GM23248 (cell line): ENCODE results near the gene ACTN1. TPM values are rescaled to one million over a fixed set of nuclear protein-coding genes. Genes with fewer than 3 reads are reported as not detected.

Source experiments
- DNase-seq: peaks from one replicate; pipeline ENCODE4 v3.0.0-alpha.2; 2015
- H2AFZ ChIP-seq: fragments of 200-600 bp; sonication (generic); 2 replicates; pipeline ENCODE4 v1.6.1; 2016; ENCODE audit warnings: antibody characterized with exemption
- H3F3A ChIP-seq: fragments of 200-600 bp; sonication (generic); 2 replicates; pipeline ENCODE4 v1.6.1; 2016; ENCODE audit warnings: mild to moderate bottlenecking, antibody characterized with exemption, mixed run types; ENCODE audit not compliant: insufficient read depth
- H3K27ac ChIP-seq: fragments of 200-600 bp; sonication (generic); 2 replicates; pipeline ENCODE4 v1.5.1; 2016; ENCODE audit warnings: mild to moderate bottlenecking
- H3K27me3 ChIP-seq: fragments of 200-600 bp; sonication (generic); replicated peaks from 2 replicates; pipeline ENCODE4 v1.6.1; 2016; ENCODE audit warnings: mild to moderate bottlenecking; ENCODE audit not compliant: insufficient read depth
- H3K36me3 ChIP-seq: fragments of 200-600 bp; sonication (generic); 2 replicates; pipeline ENCODE4 v1.6.1; 2016; ENCODE audit warnings: low read depth, mild to moderate bottlenecking
- H3K4me1 ChIP-seq: fragments of 200-600 bp; sonication (generic); 2 replicates; pipeline ENCODE4 v1.6.1; 2016; ENCODE audit warnings: mild to moderate bottlenecking; ENCODE audit not compliant: insufficient read depth
- H3K4me2 ChIP-seq: fragments of 200-600 bp; sonication (generic); one replicate; pipeline ENCODE4 v1.6.1; 2016; ENCODE audit warnings: mild to moderate bottlenecking; ENCODE audit not compliant: unreplicated experiment
- H3K4me3 ChIP-seq: fragments of 200-600 bp; sonication (generic); 2 replicates; pipeline ENCODE4 v1.5.1; 2016; ENCODE audit warnings: mild to moderate bottlenecking
- H3K79me2 ChIP-seq: fragments of 200-600 bp; sonication (generic); 2 replicates; pipeline ENCODE4 v1.6.1; 2016; ENCODE audit warnings: mild to moderate bottlenecking; ENCODE audit not compliant: insufficient read depth
- H3K9ac ChIP-seq: fragments of 200-600 bp; sonication (generic); 2 replicates; pipeline ENCODE4 v1.6.1; 2016; ENCODE audit warnings: mild to moderate bottlenecking
- H3K9me2 ChIP-seq: fragments of 200-600 bp; sonication (generic); 2 replicates; pipeline ENCODE4 v1.6.1; 2016; ENCODE audit warnings: mixed run types, mild to moderate bottlenecking, moderate library complexity; ENCODE audit not compliant: insufficient read depth
- H3K9me3 ChIP-seq: fragments of 200-600 bp; sonication (generic); one replicate; pipeline ENCODE4 v1.6.1; 2017; ENCODE audit warnings: low read depth
- H4K20me1 ChIP-seq: fragments of 200-600 bp; sonication (generic); 2 replicates; pipeline ENCODE4 v1.6.0; 2016; ENCODE audit not compliant: insufficient read depth
- EZH2 ChIP-seq: fragments of 200-600 bp; sonication (generic); IDR thresholded peaks from 2 replicates; pipeline ENCODE4 v1.6.1; 2018; ENCODE audit warnings: antibody characterized with exemption, mild to moderate bottlenecking; ENCODE audit not compliant: insufficient read depth, poor library complexity, severe bottlenecking
- EZH2phosphoT487 ChIP-seq: fragments of 200-600 bp; sonication (generic); IDR thresholded peaks from 2 replicates; pipeline ENCODE4 v1.6.1; 2018; ENCODE audit warnings: antibody characterized with exemption, moderate library complexity, mild to moderate bottlenecking, low read depth; ENCODE audit not compliant: insufficient read depth
- WGBS, 2 experiments: methylation state at CpG; one replicate each; pipeline ENCODE4 v1.1.6; 2015 to 2017; ENCODE audit warnings: low lambda C conversion rate in 2 of 2, low coverage in 1 of 2; ENCODE audit errors: missing lambda C conversion rate in 2 of 2; 5-methylcytosine and 5-hydroxymethylcytosine counted together
- in situ Hi-C: fragments of 300-500 bp; cut with MboI; formaldehyde crosslinking; loops from 2 replicates; pipeline ENCODE4 v1.15.0; 2020
- polyA plus RNA-seq: library from polyadenylated mRNA; unstranded; fragments of >200 nt; fragmentation: Nextera tagmentation; extraction: Ambion mirVana; gene quantifications from 2 replicates; pipeline ENCODE4 v1.2.1, GENCODE V29; 2016
- total RNA-seq: library from RNA; depleted of rRNA; stranded (reverse); fragments of >200 nt; shearing (Covaris generic); gene quantifications from 2 replicates; pipeline ENCODE4 v1.2.3, GENCODE V29; 2014

The ACTN1 gene
- total and polyA plus RNA-seq, 2 experiments from 2014 or later = 403 to 597 TPM

- Histone ChIP-seq H3K79me2 (peaks cover 28% of the 10 kb centered on the region), H3K4me3 (peak overlapping the region; percentile 15; the same call in 1 of the 2 replicates), H3F3A (peaks cover 46% of the 10 kb centered on the region), H3K27ac (peak overlapping the region; percentile 91), H3K36me3 (no peaks in the 10 kb centered on the region), H3K4me2 (peak overlapping the region; percentile 49), H3K9me3 (no peaks in the 10 kb centered on the region), H3K27me3 (no peaks in the 10 kb centered on the region), H2AFZ (peak overlapping the region; percentile 11; the same call in 1 of the 2 replicates), H4K20me1 (no peaks in the 10 kb centered on the region), H3K9me2 (no peaks in the 10 kb centered on the region), H3K9ac (peak overlapping the region; percentile 69), H3K4me1 (peaks cover 41% of the 10 kb centered on the region)
- 33 to 38% methylated on average over 7 of the region's 7 CpGs for WGBS, 2 experiments
- no peak for TF ChIP-seq EZH2phosphoT487
- no peak for TF ChIP-seq EZH2
- peak; percentile 84 for DNase-seq
- in situ Hi-C loops = no loop called here
These were observed 2.5 kb upstream of the ACTN1 start for GRCh38 chr14:68981539-68981976.

GRCh38 chr14:68981139-68981538 is 2.0 kb upstream of the ACTN1 start:
- in situ Hi-C loops = no loop called here
- Histone ChIP-seq H3K4me1 (peaks cover 45% of the 10 kb centered on the region), H2AFZ (peak overlapping the region; percentile 11; the same call in 1 of the 2 replicates), H3K27ac (peak overlapping the region; percentile 91), H4K20me1 (no peaks in the 10 kb centered on the region), H3F3A (peaks cover 46% of the 10 kb centered on the region), H3K79me2 (peaks cover 32% of the 10 kb centered on the region), H3K4me2 (peak overlapping the region; percentile 49), H3K36me3 (no peaks in the 10 kb centered on the region), H3K9ac (peak overlapping the region; percentile 69), H3K27me3 (no peaks in the 10 kb centered on the region), H3K9me3 (no peaks in the 10 kb centered on the region), H3K4me3 (peak overlapping the region; percentile 15; the same call in 1 of the 2 replicates), H3K9me2 (no peaks in the 10 kb centered on the region)
- no peak for DNase-seq
- TF ChIP-seq EZH2 (no peak), EZH2phosphoT487 (no peak)
- WGBS, 2 experiments = 95 to 96% methylated on average over 4 of the region's 4 CpGs

GRCh38 chr14:68979722-68980451 is 785 bp upstream of the ACTN1 start:
- DNase-seq = peak; percentile 74
- no peaks in the 10 kb centered on the region for H3K36me3 ChIP-seq

GRCh38 chr14:68978172-68978911 is 760 bp downstream of the ACTN1 start:
- TF ChIP-seq EZH2 (no peak), EZH2phosphoT487 (no peak)
- H3K27me3 ChIP-seq = no peaks in the 10 kb centered on the region
- 0% methylated on average over 36 to 72 of the region's 72 CpGs for WGBS, 2 experiments
- H3K9me3 ChIP-seq = no peaks in the 10 kb centered on the region
- peaks cover 60% of the 10 kb centered on the region for H3K79me2 ChIP-seq
- H2AFZ ChIP-seq = no peak overlapping the region
- peaks cover 2% of the 10 kb centered on the region; the same call in 1 of the 2 replicates for H3K36me3 ChIP-seq
- no peaks in the 10 kb centered on the region for H3K9me2 ChIP-seq
- peaks cover 66% of the 10 kb centered on the region for H3K4me1 ChIP-seq
- in situ Hi-C loops = no loop called here
- H3K4me3 ChIP-seq = peak overlapping the region; percentile 96
- peak overlapping the region; percentile 97 for H3K9ac ChIP-seq
- peak overlapping the region; percentile 95 for H3K4me2 ChIP-seq
- DNase-seq = peak; percentile 77
- H3F3A ChIP-seq = peaks cover 63% of the 10 kb centered on the region
- peaks cover 19% of the 10 kb centered on the region for H4K20me1 ChIP-seq
- peak overlapping the region; percentile 91 for H3K27ac ChIP-seq

More at GRCh38 chr14:68979722-68980451, 785 bp upstream of the ACTN1 start:
- Histone ChIP-seq H2AFZ (peak overlapping the region; percentile 52; the same call in 1 of the 2 replicates), H4K20me1 (peaks cover 6% of the 10 kb centered on the region), H3K27ac (peak overlapping the region; percentile 91), H3F3A (peaks cover 59% of the 10 kb centered on the region), H3K4me1 (peaks cover 56% of the 10 kb centered on the region), H3K27me3 (no peaks in the 10 kb centered on the region), H3K9me3 (no peaks in the 10 kb centered on the region), H3K9me2 (no peaks in the 10 kb centered on the region), H3K79me2 (peaks cover 44% of the 10 kb centered on the region), H3K4me3 (peak overlapping the region; percentile 96), H3K9ac (peak overlapping the region; percentile 97), H3K4me2 (peak overlapping the region; percentile 81)
- no peak for TF ChIP-seq EZH2
- TF ChIP-seq EZH2phosphoT487 = no peak
- WGBS, 2 experiments = 9 to 16% methylated on average over 25 to 44 of the region's 44 CpGs
- in situ Hi-C loops = no loop called here
